Stomach (tissue), 4 donors: Measurements from ENCODE around the gene PTPN3.
"Not testable (repeated sequence)": the region's sequence is repeated elsewhere in the genome, so short reads cannot be mapped to it uniquely, and the experiment has no call there.

ENCODE experiments used
- POLR2A ChIP-seq, 4 donors: fragments of 450-650 bp; IDR thresholded peaks; one replicate each; pipeline ENCODE4 v1.6.1; 2016; ENCODE audit warnings: antibody characterized with exemption in 4 of 4, control low read depth in 2 of 4, mild to moderate bottlenecking in 1 of 4, moderate library complexity in 1 of 4
- TF ChIP-seq, protein P1 (sequence below), 7 experiments: fragments of 450-650 bp in 4 of 7; fragments of 200-600 bp in 3 of 7; sonication (generic) in 3 of 7; IDR thresholded peaks; one replicate each; pipeline ENCODE4 v1.5.1; 2016 to 2019; ENCODE audit warnings: antibody characterized with exemption in 7 of 7, control low read depth in 2 of 7, mild to moderate bottlenecking in 1 of 7

DNA sequence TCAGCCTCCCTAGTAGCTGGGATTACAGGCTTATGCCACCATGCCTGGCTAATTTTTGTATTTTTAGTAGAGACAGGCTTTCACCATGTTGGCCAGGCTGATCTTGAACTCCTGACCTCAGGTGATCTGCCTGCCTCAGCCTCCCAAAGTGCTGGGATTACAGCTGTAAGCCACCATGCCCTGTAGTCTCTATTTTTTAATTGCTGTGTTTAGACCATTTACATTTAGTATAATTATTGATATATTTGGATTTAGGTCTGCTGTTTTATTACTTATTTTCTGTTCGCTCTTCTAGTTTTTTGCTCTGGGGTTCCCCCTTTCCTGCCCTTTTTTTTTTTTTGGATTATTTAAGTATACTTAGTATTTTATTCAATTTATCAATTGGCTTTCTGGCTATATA is 46.8 kb upstream of the PTPN3 start:
- TF ChIP-seq, protein P1, sequence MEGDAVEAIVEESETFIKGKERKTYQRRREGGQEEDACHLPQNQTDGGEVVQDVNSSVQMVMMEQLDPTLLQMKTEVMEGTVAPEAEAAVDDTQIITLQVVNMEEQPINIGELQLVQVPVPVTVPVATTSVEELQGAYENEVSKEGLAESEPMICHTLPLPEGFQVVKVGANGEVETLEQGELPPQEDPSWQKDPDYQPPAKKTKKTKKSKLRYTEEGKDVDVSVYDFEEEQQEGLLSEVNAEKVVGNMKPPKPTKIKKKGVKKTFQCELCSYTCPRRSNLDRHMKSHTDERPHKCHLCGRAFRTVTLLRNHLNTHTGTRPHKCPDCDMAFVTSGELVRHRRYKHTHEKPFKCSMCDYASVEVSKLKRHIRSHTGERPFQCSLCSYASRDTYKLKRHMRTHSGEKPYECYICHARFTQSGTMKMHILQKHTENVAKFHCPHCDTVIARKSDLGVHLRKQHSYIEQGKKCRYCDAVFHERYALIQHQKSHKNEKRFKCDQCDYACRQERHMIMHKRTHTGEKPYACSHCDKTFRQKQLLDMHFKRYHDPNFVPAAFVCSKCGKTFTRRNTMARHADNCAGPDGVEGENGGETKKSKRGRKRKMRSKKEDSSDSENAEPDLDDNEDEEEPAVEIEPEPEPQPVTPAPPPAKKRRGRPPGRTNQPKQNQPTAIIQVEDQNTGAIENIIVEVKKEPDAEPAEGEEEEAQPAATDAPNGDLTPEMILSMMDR (IDR thresholded peaks at IDR 0.05), result not testable (repeated sequence)
- not testable (repeated sequence) for TF ChIP-seq POLR2A (IDR thresholded peaks at IDR 0.05)
